Muscle of back (tissue), 11 donors: ENCODE measurements around the gene ENO3. TPM values are rescaled to one million over a fixed set of nuclear protein-coding genes. Genes with fewer than 3 reads are reported as not detected.

ENCODE experiments used
- DNase-seq, 3 donors: peaks; one replicate each; pipeline versions ENCODE4 v3.0.0 to v3.0.0-alpha.2; 2013
- polyA plus RNA-seq, 10 donors: library from polyadenylated mRNA; unstranded; fragments of 120-200 nt; gene quantifications; one replicate each; pipeline ENCODE4 v1.2.1, GENCODE V29; 2013; ENCODE audit not compliant: insufficient read length in 10 of 10

ENO3 gene
- polyA plus RNA-seq, 10 donors, result 770 to 2,512 (median 1,687) TPM

DNA sequence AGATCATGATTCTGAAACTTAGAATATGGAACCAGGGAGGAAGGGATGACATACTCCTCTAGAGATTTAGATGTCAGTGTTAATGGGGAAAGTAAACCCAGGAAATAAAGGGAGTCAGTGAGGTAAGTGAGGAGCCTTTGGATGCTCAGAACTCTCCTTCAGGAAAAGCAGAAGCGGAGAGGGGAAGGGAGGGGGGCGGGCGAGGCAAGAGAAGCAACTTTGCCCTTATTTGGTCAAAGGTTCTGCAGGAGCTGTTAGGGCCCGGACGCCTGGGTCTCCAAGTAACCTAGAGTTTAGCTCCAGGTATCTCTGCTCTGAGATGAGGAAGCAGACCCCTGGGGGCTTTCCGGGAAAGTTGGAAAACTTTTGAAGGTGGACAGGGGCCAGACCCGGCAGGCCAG lies 3.9 kb upstream of the ENO3 start:
- DNase-seq, result no peak

DNA sequence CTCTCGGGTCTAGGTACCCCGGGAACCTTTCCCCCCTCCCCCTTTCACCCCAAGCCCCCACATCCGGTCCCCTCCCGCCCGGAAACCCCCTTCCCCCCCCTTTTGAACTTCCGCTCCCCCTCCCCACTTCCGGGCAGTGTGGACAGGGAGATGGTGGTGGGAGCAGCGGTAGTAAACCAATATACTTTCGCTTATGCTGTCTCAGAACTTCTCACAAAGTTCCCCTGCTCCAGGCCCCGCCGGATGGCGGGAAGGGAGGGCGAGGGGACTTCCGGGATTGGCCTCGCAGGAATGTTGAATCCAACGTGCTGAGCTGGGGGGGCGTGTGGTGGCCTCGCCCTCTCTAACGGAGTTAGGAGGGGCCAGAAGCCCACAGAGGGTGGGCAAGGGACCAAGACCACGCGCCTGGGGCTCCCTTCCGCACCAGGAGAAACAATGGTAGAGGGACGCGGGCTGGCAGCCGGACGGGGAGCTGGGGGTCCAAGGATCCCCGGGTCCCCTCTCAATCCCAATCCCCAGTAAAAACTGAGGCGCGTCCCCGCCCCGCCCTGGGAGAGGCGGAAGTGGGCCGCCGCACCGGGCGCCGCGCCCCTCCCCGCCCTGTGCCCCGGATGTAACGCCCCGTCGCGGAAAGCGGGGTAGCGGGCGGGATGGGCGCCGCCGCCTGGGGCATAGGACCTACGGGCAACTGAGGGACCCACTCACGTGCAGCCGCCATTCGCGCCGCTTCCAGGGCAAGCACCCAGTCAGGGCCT lies 3.3 kb upstream of the ENO3 start:
- DNase-seq, result peak in 2 of 3 donors; percentile 71 to 88

DNA sequence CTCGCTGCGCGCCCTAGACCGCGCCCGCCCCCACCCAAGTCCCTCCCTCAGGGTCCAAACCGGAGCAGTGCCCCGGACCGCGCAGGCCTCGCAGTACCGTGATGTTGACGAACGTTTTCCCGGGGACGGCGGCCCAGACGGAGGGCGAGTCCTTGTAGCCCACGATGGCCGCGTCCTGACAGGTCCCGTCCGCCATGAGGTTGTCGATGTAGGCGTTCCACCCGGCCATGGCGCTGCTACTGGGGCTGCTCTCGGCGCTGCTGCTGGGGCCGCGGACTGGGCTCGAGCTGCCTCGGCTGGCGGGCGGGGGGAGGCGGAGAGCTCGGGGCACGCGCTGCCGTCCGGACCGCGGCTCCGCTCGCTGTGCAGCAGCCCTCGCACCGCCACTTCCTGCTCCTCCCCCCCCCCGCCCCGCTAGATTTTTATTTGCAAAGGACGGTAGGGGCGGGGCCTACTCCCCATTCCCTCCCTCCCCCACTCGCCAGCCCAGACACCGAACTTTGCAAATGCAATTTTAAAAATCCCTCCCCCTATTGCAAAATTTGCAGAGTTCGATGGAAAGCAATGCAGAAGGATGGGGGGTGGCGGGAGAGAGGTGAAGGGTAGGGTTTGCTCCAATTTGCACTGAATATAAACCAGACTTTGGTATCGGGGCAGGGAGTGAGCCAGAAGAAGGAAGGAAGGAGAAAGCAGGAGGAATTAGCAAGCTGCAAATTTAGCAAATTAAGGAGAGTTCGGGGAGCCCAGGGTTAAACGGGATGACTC lies 2.6 kb upstream of the ENO3 start, which contains the start of gene PFN1:
TSS of gene PFN1 (minus strand) at position 365 of the 765 bp plus-strand sequence. CDS start at position 229, 136 bp downstream.
- peak; percentile 94 to 98 (median 94) for DNase-seq

DNA sequence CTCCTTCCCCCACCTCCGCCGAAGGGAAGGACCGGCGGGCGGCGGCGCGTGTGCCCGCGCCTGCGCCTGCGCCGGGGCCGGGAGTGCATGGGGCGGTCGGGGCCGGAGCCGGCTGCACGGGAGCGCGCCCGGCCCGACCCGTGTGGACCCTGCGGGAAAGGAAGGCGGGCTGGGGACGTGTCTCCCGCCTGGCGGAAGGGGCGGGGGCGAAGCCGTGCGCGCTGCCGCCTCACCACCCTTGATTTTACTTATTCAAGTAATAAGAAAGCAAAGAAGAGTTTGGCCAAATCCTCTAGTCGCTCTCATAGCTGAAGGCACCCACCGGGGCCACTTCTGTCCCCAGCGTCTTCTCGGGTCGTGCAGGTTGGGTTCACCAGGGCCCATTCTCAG lies 2.0 kb upstream of the ENO3 start:
- DNase-seq, result peak; percentile 93 to 96 (median 93)

DNA sequence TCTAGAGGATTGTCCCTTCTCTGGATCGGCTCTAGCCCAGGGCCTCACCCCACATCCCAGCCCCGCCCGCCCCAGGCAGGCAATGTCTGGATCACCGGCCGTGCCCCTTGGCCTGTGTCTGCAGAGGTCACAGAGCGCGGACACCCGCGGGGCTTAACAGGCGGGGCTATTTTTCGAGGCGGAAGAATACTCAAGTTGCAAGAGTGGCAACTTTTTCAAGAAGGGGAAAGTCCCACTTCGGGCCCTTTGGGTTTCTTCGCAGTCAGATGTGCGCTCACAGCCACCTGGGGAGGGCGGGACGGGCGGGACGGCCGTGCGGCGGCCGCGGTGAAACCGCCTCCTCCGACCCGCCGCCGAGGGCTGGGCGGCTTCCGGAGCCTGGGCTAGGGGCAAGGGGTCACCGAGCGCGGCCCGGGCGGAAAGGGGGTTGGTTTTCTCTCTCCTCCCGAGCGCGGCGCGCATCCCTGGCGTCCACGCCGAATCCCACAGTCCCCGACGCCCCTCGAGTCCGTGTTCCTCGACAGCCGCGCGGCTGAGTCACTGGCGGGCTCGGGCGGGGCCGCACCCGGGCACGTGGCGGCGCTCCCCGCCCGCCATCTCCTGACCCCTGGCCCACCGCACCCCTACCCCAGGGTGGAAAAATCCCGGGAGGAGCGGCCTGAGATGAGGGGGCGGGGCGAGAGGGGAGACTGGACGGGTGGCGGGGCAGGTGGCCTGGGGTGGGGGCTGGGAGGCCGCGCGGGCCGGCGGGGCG lies 1.4 kb upstream of the ENO3 start:
- DNase-seq, result peak; percentile 55 to 84 (median 73)

DNA sequence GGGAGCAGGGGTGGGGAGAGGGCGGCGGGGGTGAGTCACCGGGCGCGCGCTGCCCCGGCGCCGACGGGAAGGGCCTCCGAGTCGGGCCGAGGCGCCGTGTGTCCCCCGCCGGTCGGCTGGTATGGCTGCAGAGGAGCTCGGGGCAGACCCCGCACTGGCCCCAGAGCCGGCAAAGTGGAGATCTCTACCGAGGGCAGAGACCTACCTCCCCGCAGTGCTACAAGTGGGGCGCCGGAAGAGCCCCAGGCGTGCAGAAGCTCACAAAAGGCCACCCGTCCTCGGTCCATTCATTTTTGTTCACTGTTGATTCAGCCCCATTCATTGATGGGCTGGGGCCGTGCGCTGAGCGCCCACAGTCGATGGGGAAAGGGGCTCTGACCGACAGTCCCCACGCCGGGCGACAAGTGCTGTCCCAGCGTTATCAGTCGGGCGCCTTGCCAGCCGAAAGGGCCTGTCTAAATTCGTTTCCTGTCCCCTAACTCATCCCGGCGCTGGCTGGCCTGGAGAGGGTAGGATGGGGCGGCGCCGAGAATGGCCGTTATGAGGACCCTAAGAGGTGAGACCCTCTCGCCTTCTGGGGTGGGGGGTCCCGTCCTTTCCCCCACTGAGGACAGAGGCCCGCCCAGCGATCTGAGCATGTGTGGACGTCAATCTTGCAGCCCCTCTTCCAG lies 709 bp upstream of the ENO3 start:
- DNase-seq, result peak in 2 of 3 donors; percentile 48 to 79

DNA sequence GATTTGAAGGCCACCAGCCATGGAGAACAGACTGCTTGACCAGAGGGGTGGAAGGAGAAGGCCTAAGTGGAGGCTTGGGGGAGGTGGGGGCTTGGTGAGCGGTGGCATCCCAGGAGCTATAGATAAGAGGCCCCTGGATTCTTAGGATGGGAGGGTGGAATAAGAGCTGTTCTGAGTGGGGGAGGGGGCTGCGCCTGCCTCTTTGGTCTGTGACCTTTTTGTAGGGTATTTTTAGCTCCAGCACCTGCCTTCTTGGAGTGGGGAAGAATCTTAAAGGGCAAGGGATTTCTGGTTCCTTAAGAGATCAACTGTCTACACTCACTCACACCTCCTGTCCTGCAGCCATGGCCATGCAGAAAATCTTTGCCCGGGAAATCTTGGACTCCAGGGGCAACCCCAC lies 567 bp downstream of the ENO3 start:
- DNase-seq, result peak in 1 of 3 donors; percentile 58

DNA sequence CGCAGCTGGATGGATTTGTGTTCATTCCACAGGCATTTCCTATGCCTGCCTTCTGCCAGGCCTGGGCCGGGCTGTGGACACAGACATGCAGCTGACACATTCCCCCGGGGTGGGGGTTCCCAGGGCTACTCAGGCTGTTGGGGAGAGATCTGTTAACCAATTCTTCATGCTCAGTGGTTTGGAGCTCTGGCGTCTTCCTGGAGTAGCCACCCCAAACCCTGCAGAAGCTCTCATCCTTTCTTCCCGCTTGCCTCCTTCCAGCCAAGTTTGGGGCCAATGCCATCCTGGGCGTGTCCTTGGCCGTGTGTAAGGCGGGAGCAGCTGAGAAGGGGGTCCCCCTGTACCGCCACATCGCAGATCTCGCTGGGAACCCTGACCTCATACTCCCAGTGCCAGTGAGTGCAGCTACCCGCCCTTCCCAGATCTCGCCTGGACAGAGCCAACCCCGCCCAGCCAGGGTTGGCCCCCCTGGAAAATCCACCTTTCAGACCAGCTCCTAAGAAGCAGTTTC lies 2.6 kb downstream of the ENO3 start:
- peak in 2 of 3 donors; percentile 37 to 58 for DNase-seq

DNA sequence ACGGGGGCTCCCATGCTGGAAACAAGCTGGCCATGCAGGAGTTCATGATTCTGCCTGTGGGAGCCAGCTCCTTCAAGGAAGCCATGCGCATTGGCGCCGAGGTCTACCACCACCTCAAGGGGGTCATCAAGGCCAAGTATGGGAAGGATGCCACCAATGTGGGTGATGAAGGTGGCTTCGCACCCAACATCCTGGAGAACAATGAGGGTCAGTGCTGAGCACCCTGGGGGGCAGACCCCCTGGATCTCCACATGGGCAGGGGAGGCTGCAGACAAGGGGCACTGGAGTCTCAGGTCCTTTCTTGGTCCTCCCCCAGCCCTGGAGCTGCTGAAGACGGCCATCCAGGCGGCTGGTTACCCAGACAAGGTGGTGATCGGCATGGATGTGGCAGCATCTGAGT lies 4.2 kb downstream of the ENO3 start:
- no peak for DNase-seq

DNA sequence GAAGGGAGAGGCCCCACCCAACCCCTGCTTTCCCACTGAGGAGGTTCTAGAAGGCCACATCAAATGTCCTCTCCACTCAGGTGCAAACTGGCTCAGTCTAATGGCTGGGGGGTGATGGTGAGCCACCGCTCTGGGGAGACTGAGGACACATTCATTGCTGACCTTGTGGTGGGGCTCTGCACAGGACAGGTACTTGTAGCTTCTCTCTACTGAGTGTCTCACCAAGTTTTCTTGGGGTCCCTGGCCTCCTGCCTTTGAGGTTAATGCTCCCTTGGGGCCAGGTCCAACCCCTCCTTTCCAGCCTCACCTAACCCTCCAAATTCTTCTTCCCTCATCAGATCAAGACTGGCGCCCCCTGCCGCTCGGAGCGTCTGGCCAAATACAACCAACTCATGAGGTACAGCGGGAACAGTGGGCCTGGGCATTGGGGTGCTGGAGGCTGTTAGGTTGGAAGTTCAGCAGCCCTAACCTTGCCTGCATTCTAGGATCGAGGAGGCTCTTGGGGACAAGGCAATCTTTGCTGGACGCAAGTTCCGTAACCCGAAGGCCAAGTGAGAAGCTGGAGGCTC lies 5.7 kb downstream of the ENO3 start:
- DNase-seq, result no peak

DNA sequence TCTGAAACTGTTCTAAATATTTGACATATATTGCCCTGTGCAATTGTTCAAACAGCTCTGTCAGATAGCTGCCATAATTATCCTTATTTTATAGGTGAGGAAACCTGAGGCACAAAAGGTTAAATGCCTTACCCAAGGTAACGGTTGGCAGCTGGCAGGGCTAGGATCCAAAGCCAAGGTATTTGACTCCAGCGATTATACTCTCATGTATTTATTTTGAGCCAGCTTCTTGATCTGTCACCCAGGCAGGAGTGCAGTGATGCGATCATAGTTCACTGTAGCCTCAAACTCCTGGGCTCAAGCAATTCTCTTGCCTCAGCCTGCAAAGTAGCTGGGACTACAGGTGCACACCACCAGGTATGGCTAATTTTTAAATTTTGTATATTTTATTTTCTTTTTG lies 7.2 kb downstream of the ENO3 start:
- DNase-seq, result no peak

DNA sequence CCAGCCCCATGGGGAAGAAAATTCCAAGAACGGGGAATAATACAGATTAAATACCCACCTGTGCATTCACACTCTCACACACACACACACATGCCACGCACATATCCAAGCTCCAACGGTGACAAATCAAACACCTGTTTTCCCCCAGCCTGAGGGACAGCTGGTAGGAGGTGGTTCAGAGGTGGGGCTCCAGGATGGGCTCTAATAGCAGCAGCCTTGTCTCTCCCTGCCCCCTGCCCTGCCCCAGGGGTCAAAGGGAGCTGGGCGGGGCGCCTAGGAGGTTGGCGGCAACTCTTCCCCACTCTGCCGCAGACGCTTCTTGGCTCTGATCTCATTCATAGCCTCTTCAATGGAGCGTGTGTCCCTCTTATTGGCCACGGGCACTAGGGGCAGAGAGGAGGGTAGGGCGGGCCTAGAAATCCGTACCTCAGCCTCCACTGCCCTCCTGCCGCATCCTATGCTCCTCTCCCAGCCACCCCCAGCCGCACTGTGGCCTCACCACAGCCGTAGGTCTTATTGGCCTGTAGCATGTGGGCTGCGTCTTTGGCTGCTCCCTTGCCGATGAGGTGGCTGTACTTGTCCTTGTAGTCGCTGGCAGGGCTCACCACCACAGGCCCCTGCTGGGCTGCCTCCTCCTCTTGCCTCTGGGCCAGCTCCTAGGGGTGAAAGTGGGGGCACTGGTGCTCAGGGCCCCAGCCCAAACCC lies 8.5 kb downstream of the ENO3 start:
- DNase-seq, result no peak

DNA sequence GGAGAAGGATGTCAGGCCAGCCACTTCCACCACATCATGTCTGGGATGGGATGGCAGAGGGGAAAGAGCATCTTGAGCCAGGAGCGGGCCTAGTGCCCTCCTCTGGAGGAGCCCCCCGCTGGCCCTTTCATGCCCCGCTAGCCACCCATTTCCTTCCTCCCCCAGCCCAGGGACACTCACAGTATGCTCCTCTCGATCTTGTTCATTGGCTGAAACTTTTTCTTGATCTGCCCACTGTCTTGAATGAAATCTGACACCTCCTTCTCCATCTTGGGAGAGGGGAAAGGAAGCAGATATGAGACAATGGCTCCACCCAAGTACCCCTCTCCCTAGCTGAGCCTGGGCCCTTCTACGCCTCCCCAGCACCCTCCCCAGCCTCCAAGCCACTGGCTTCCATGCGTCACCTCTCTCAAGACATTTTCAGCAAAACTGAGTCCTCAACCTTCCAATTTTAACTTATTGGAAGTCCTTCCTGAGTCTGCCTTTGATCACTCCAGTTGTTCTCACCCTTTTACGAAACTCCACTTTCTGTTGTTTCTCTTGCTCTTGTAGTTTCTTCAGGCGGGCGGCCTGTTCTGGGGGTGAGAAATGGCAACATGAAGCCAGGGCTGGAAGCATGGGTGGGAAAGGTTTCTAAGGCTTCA lies 9.5 kb downstream of the ENO3 start:
- DNase-seq, result no peak

DNA sequence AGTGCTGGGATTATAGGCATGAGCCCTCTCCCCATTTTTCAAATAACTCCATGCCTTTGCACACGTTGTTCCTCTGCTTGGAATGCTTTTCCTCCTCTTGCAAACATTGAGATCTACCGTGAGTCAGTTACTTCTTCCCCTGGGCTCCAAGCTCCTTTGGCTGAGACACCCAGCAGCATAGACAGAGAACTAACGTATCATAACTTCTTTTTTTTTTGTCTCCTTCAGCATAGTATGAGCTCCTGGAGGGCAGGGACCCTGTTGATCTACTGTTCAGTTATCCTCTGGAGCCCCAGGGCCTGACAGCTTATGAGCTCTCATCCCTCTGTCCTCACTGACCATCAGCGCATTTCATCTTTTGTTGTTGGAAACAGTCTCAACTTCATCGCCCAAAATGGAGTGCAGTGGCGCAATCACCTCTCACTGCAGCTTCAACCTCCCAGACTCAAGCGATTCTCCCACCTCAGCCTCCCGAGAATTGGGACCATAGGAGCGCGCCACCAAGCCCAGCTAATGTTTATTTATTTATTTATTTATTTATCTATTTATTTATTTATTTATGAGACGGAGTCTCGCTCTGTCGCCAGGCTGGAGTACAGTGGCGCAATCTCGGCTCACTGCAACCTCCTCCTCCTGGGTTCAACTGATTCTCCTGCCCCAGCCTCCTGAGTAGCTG lies 14.5 kb downstream of the ENO3 start:
- DNase-seq, result no peak

DNA sequence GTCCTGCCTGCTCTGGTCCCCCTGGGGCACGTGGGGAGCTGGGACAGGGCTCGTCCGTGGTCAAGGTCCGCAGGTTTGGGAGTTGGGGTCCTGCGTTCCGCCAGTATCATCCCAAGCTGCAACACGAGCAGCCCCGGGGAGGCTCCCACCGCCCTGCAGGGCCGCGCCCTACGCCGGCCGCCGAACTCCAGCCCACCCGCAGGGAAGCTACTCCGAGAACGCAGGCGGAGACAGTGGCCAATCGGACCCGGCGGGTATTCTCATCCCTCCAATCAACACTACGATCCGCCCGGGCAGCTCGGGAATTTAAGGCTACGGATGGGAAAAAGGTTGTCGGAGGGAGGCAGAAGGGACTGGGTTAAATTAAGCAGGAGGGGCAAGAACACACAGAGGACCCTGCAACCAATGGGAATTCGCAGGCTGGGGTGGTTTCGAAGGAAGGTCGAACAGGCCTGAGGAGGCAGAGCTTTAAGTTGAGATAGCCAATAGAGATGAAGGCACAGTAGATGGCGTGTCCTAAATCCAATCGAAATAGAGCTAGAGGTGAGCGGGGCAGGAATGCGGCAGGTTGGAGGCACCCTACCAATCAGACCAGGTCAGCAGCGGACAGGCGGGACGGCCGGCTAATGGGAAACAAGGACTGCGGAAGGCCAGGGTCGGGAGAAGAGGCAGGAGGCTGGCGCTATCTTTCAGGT lies 16.1 kb downstream of the ENO3 start:
- peak; percentile 98 to 100 (median 100) for DNase-seq

DNA sequence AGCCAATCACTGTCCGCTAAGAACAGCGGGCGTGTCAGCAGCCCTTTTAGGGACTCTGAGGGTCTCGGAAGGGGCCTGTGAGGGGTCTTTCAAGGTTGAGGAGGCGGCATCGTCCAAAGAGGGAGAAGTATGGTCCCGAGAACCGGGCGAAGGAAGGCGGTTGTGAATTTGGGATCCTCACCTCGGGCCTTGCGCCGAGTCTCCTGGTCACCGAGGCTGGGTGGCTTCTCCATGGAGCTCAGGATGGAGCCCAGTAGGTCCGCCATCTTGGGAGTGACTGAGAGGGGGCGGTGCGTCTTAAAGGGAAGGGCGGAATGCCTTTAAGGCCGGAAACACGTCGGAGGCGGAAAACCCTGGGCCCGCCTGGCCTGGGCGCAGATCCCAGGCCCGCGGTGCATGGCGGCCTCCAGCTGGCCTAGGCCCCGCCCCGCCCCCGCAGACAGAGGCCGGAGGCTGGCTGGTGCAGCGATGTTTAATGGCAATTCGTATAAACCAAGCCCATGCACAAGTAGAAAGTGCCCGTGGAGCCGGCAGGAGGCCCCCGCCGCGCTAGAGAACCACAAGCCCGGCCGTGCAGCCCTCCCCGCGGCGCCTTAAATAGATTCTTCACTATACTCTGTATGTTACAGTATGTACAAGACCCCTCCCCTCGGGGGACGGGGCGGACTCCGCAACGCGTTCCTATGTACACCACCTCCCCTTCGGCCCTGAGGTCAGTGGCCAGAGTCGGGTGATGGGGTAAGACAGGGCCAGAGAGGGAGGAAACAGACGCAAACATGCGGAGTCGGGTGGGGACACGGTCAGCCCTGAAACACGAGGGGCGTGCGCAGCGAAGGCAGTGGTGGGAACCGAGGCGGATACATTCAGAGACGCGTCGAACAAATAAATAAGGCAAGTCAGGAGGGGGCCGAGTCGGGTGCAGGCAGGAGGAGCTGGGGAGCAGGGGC lies 16.9 kb downstream of the ENO3 start, which contains the start of gene SPAG7:
TSS of gene SPAG7 (minus strand) at position 279 of the 947 bp plus-strand sequence. CDS start at position 266, 13 bp downstream.
- peak; percentile 97 to 100 (median 99) for DNase-seq

DNA sequence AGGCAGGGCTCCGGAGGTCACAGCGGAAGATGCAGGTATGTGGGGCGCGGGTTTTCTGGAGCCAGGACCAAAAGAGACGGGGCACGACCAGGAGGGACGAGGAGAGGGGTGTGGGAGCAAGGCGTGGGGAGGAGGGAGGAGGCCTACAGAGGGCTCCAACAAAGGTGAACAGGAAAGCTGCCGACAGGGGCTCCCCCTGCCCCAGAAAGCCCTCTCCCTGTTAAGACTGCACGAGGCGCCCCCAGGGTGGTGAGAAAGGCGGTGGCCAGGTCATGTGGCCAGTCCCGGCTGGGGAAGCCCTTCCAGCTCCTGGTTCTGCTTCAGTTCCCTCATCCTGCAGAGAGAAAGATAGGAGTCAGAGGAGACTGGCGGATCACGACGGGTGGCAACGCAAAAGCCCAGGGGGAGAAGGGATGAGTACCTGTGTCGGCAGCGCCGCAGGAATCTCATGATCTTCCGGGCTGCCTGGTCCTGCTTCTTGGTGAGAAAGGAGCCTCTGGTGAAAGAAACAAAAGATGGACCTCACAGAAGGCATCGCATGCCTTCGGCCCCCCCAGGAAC lies 17.6 kb downstream of the ENO3 start:
- peak in 1 of 3 donors; percentile 60 for DNase-seq
